Endothelial cell (in vitro differentiated cells): ENCODE data around the gene P4HA1. TPM values are rescaled to one million over a fixed set of nuclear protein-coding genes. Genes with fewer than 3 reads are reported as not detected.

Experiments used
- DNase-seq: peaks from one replicate; pipeline ENCODE4 v3.0.0; 2021; ENCODE audit warnings: low spot score
- H3K27ac Mint-ChIP-seq: one replicate; pipeline ENCODE4 v1.8.0; 2021; ENCODE audit warnings: mixed read lengths, inconsistent platforms; ENCODE audit not compliant: unreplicated experiment
- H3K27me3 Mint-ChIP-seq: one replicate; pipeline ENCODE4 v1.8.0; 2021; ENCODE audit warnings: mild to moderate bottlenecking, moderate library complexity, mixed read lengths, inconsistent platforms; ENCODE audit not compliant: unreplicated experiment
- H3K36me3 Mint-ChIP-seq: one replicate; pipeline ENCODE4 v1.8.0; 2021; ENCODE audit warnings: mild to moderate bottlenecking, low read depth, mixed read lengths, inconsistent platforms; ENCODE audit not compliant: unreplicated experiment
- H3K4me1 Mint-ChIP-seq: one replicate; pipeline ENCODE4 v1.8.0; 2021; ENCODE audit warnings: mild to moderate bottlenecking, mixed read lengths, inconsistent platforms; ENCODE audit not compliant: unreplicated experiment
- H3K4me3 Mint-ChIP-seq: one replicate; pipeline ENCODE4 v1.8.0; 2021; ENCODE audit warnings: mild to moderate bottlenecking, mixed read lengths, inconsistent platforms; ENCODE audit not compliant: unreplicated experiment
- H3K9me3 Mint-ChIP-seq: one replicate; pipeline ENCODE4 v1.8.0; 2021; ENCODE audit warnings: mixed read lengths, inconsistent platforms; ENCODE audit not compliant: unreplicated experiment
- CTCF ChIP-seq: fragments of 200-600 bp; sonication (generic); IDR thresholded peaks from one replicate; pipeline ENCODE4 v1.5.0; 2021; ENCODE audit warnings: antibody characterized with exemption; ENCODE audit not compliant: unreplicated experiment
- total RNA-seq: library from RNA; stranded (reverse); fragmentation: NEBNext Ultra II Directional; extraction: Animal tissue kit (Norgen Biotek cat#: 25700); gene quantifications from one replicate; pipeline ENCODE4 v1.2.1, GENCODE V29; 2021; ENCODE audit not compliant: unreplicated experiment

P4HA1 gene
- total RNA-seq, 1 donor from 2014 or later, result 20.4 TPM

GRCh38 chr10:73131913-73132686 lies 35.4 kb upstream of the P4HA1 start:
- no peaks in the 10 kb centered on the region for H3K4me1 Mint-ChIP-seq
- no peaks in the 10 kb centered on the region for H3K9me3 Mint-ChIP-seq
- H3K4me3 Mint-ChIP-seq, result no peak overlapping the region
- no peaks in the 10 kb centered on the region for H3K27me3 Mint-ChIP-seq
- no peak for DNase-seq
- H3K36me3 Mint-ChIP-seq, result peaks cover 32% of the 10 kb centered on the region
- TF ChIP-seq CTCF, result no peak
- no peak overlapping the region for H3K27ac Mint-ChIP-seq

GRCh38 chr10:73131301-73131700 lies 34.6 kb upstream of the P4HA1 start:
- no peak for DNase-seq
- Mint-ChIP-seq H3K4me3 (no peak overlapping the region), H3K27me3 (no peaks in the 10 kb centered on the region), H3K9me3 (no peaks in the 10 kb centered on the region), H3K27ac (no peak overlapping the region), H3K36me3 (peaks cover 36% of the 10 kb centered on the region), H3K4me1 (no peaks in the 10 kb centered on the region)
- no peak for TF ChIP-seq CTCF

DNA sequence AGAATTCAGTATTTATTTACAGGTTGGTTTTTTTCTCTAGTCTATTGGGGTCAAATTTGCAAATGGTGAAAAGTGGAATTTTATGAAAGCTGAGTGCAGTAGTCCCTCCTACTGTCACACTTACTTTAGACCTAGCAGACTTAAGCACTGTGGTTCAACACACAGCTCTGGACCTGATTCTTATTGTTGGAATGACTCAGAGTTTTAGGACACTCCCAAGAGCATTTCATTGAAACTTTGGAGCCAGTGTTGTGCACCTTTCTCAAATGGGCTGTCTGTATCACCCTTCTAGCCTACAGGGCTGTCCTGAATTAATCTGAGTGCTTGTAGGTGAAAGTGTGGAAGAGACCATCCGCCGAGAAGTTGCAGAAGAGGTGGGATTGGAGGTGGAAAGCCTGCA lies 29.7 kb upstream of the P4HA1 start:
- peaks cover 13% of the 10 kb centered on the region for H3K36me3 Mint-ChIP-seq
- no peak overlapping the region for H3K4me3 Mint-ChIP-seq
- TF ChIP-seq CTCF, result no peak
- no peaks in the 10 kb centered on the region for H3K9me3 Mint-ChIP-seq
- no peak for DNase-seq
- no peaks in the 10 kb centered on the region for H3K4me1 Mint-ChIP-seq
- peaks cover 1% of the 10 kb centered on the region for H3K27me3 Mint-ChIP-seq
- H3K27ac Mint-ChIP-seq, result no peak overlapping the region

GRCh38 chr10:73119952-73120351 lies 23.3 kb upstream of the P4HA1 start:
- peaks cover under 1% of the 10 kb centered on the region for H3K27me3 Mint-ChIP-seq
- H3K4me3 Mint-ChIP-seq, result no peak overlapping the region
- H3K27ac Mint-ChIP-seq, result no peak overlapping the region
- TF ChIP-seq CTCF, result no peak
- peaks cover 6% of the 10 kb centered on the region for H3K36me3 Mint-ChIP-seq
- DNase-seq, result no peak
- no peaks in the 10 kb centered on the region for H3K9me3 Mint-ChIP-seq
- H3K4me1 Mint-ChIP-seq, result no peaks in the 10 kb centered on the region

DNA sequence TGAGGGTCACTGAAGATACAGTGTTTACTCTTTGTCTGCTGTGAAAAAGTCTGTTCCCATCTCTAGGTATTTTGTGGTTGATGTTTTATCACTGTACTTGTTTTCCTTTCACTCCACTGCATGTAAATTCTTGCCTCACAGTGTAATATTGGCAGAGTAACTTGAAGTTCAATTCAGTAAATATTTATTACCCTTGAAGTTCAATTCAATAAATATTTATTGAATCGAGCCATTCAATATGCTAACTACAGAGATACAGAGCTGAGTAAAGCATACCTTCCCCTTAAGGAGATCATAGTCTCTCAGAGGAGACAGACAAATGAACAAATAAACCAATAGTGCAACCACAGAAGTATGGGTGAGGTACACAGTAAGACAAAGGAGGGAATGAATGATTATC lies 22.8 kb upstream of the P4HA1 start:
- no peak for TF ChIP-seq CTCF
- H3K27ac Mint-ChIP-seq, result no peak overlapping the region

More for the DNA sequence above, 22.8 kb upstream of the P4HA1 start:
- Mint-ChIP-seq H3K4me1 (no peaks in the 10 kb centered on the region), H3K36me3 (peaks cover 6% of the 10 kb centered on the region), H3K4me3 (no peak overlapping the region), H3K9me3 (no peaks in the 10 kb centered on the region), H3K27me3 (no peaks in the 10 kb centered on the region)
- DNase-seq, result no peak
